H1 (cell line): ENCODE data around the gene PLEKHG4. TPM values are rescaled to one million over a fixed set of nuclear protein-coding genes. Genes with fewer than 3 reads are reported as not detected.

Experiments used
- CTCF ChIA-PET: fragments of 300-600 bp; sonication (Branson Sonifier 250); formaldehyde crosslinking; loops from one replicate; lab custom pipeline; 2021; ENCODE audit not compliant: partially characterized antibody; lab: Charles Lee
- POLR2A ChIA-PET: fragments of 300-600 bp; sonication (Branson Sonifier 250); formaldehyde crosslinking; loops from one replicate; lab custom pipeline; 2021; ENCODE audit warnings: inconsistent platforms; ENCODE audit not compliant: partially characterized antibody; lab: Charles Lee
- DNase-seq, 2 experiments: peaks; one replicate each; pipeline versions ENCODE4 v3.0.0 to v3.0.0-alpha.2; 2010 to 2022; ENCODE audit warnings: low spot score in 2 of 2, low read depth in 1 of 2, mixed read lengths in 1 of 2
- FAIRE-seq: peaks from 2 replicates; lab custom pipeline; 2011; peaks lifted over from hg19 to GRCh38; lab: Jason Lieb, UNC
- H2AFZ ChIP-seq: 2 replicates; pipeline ENCODE4 v1.8.1; 2012; ENCODE audit warnings: low read length, inconsistent platforms
- H2AK5ac ChIP-seq: 2 replicates; pipeline ENCODE4 v1.6.1; 2013; ENCODE audit warnings: low read depth, low read length
- H2BK120ac ChIP-seq: replicated peaks from 2 replicates; pipeline ENCODE3; 2013; ENCODE audit warnings: low read depth, low read length, inconsistent platforms
- H2BK12ac ChIP-seq: 2 replicates; pipeline ENCODE4 v1.6.1; 2013; ENCODE audit warnings: low read depth, low read length
- H2BK15ac ChIP-seq: 2 replicates; pipeline ENCODE4 v1.6.1; 2013; ENCODE audit warnings: low read length
- H2BK20ac ChIP-seq: 2 replicates; pipeline ENCODE4 v1.6.1; 2013; ENCODE audit warnings: low read length
- H2BK5ac ChIP-seq: 2 replicates; pipeline ENCODE4 v1.6.1; 2013; ENCODE audit warnings: low read depth, low read length
- H3K14ac ChIP-seq: 2 replicates; pipeline ENCODE4 v1.6.1; 2013; ENCODE audit warnings: inconsistent platforms; ENCODE audit not compliant: insufficient read length
- H3K18ac ChIP-seq: 2 replicates; pipeline ENCODE4 v1.6.1; 2013; ENCODE audit warnings: low read length; ENCODE audit errors: extremely low read depth
- H3K23ac ChIP-seq: 2 replicates; pipeline ENCODE4 v1.6.1; 2013; ENCODE audit warnings: inconsistent platforms; ENCODE audit not compliant: insufficient read length
- H3K23me2 ChIP-seq: 2 replicates; pipeline ENCODE4 v1.6.1; 2013; ENCODE audit warnings: low read depth, low read length
- H3K27ac ChIP-seq: 2 replicates; pipeline ENCODE4 v1.6.1; 2011; ENCODE audit warnings: low read depth, low read length, inconsistent platforms
- H3K27me3 ChIP-seq, 4 experiments: replicated peaks in 1 of 4; 1 replicate in 1 of 4; 2 replicates in 3 of 4; pipeline versions ENCODE4 v1.6.1 to v1.8.1; 2011 to 2013; ENCODE audit warnings: low read length in 3 of 4, mild to moderate bottlenecking in 3 of 4, inconsistent platforms in 2 of 4, mixed read lengths in 2 of 4, moderate library complexity in 1 of 4; ENCODE audit not compliant: control insufficient read depth in 3 of 4, insufficient read depth in 3 of 4; ENCODE audit errors: extremely low read depth in 1 of 4
- H3K36me3 ChIP-seq, 4 experiments: 2 replicates each; pipeline versions ENCODE4 v1.6.1 to v1.8.1; 2011 to 2013; ENCODE audit warnings: mild to moderate bottlenecking in 4 of 4, low read length in 3 of 4, moderate library complexity in 2 of 4, control low read depth in 1 of 4, inconsistent platforms in 1 of 4; ENCODE audit not compliant: insufficient read depth in 4 of 4, control insufficient read depth in 2 of 4
- H3K4ac ChIP-seq: replicated peaks from 2 replicates; pipeline ENCODE3; 2013; ENCODE audit warnings: low read length, low read depth, mixed read lengths, inconsistent platforms; ENCODE audit not compliant: insufficient read length
- H3K4me1 ChIP-seq, 4 experiments: replicated peaks in 1 of 4; 1 replicate in 1 of 4; 2 replicates in 3 of 4; pipeline versions ENCODE4 v1.6.1 to v1.8.1; 2011 to 2013; ENCODE audit warnings: low read length in 3 of 4, inconsistent platforms in 2 of 4, mixed read lengths in 1 of 4; ENCODE audit not compliant: insufficient read depth in 4 of 4, control insufficient read depth in 3 of 4
- H3K4me2 ChIP-seq, 2 experiments: 2 replicates each; pipeline versions ENCODE4 v1.6.1 to v1.8.1; 2011 to 2013; ENCODE audit warnings: low read depth in 2 of 2, low read length in 2 of 2, control low read depth in 1 of 2, inconsistent platforms in 1 of 2, mild to moderate bottlenecking in 1 of 2; ENCODE audit not compliant: insufficient read depth in 1 of 2
- H3K4me3 ChIP-seq, 4 experiments: fragments of 200-600, 300-600 bp in 1 of 4; sonication (generic), shearing (Covaris generic), sonication (Bioruptor Twin) in 1 of 4; 2 replicates each; pipeline versions ENCODE4 v1.5.1 to v1.8.1; 2011 to 2016; ENCODE audit warnings: low read length in 4 of 4, low read depth in 3 of 4, control low read depth in 2 of 4, inconsistent platforms in 2 of 4, mild to moderate bottlenecking in 2 of 4, mixed read lengths in 1 of 4, moderate library complexity in 1 of 4; ENCODE audit not compliant: insufficient read depth in 2 of 4; ENCODE audit errors: extremely low read depth in 1 of 4
- H3K56ac ChIP-seq: replicated peaks from 2 replicates; pipeline ENCODE3; 2013; ENCODE audit warnings: low read depth, mild to moderate bottlenecking, mixed read lengths, low read length, inconsistent platforms; ENCODE audit not compliant: insufficient read length
- H3K79me1 ChIP-seq: 2 replicates; pipeline ENCODE4 v1.6.1; 2013; ENCODE audit warnings: low read depth, low read length, control low read depth
- H3K79me2 ChIP-seq, 2 experiments: 2 replicates each; pipeline versions ENCODE4 v1.6.1 to v1.8.1; 2012 to 2013; ENCODE audit warnings: low read length in 2 of 2, mild to moderate bottlenecking in 2 of 2, inconsistent platforms in 1 of 2; ENCODE audit not compliant: insufficient read depth in 2 of 2, control insufficient read depth in 1 of 2
- H3K9ac ChIP-seq, 4 experiments: replicated peaks in 1 of 4; 1 replicate in 1 of 4; 2 replicates in 3 of 4; pipeline versions ENCODE4 v1.6.1 to v1.8.1; 2011 to 2013; ENCODE audit warnings: low read depth in 3 of 4, low read length in 3 of 4, control low read depth in 2 of 4, mild to moderate bottlenecking in 2 of 4, moderate library complexity in 2 of 4, inconsistent platforms in 1 of 4; ENCODE audit errors: extremely low read depth in 1 of 4
- H3K9me3 ChIP-seq, 2 experiments: 2 replicates each; pipeline versions ENCODE4 v1.6.1 to v1.8.1; 2012 to 2013; ENCODE audit warnings: mild to moderate bottlenecking in 2 of 2, moderate library complexity in 2 of 2, control low read depth in 1 of 2, inconsistent platforms in 1 of 2, low read depth in 1 of 2, low read length in 1 of 2, mixed read lengths in 1 of 2; ENCODE audit not compliant: insufficient read depth in 2 of 2
- H4K20me1 ChIP-seq, 2 experiments: replicated peaks in 1 of 2; 2 replicates each; pipeline versions ENCODE3 to v1.8.1; 2011 to 2013; ENCODE audit warnings: inconsistent platforms in 2 of 2, low read length in 2 of 2, mild to moderate bottlenecking in 1 of 2; ENCODE audit not compliant: insufficient read depth in 2 of 2, control insufficient read depth in 1 of 2
- H4K5ac ChIP-seq: 2 replicates; pipeline ENCODE4 v1.6.1; 2013; ENCODE audit warnings: low read length, low read depth, mixed read lengths, inconsistent platforms; ENCODE audit not compliant: insufficient read length
- H4K8ac ChIP-seq: 2 replicates; pipeline ENCODE4 v1.8.0; 2013; ENCODE audit warnings: mild to moderate bottlenecking, moderate library complexity, low read length, inconsistent platforms; ENCODE audit not compliant: insufficient read depth; ENCODE audit errors: extremely low read depth
- H4K91ac ChIP-seq: replicated peaks from 2 replicates; pipeline ENCODE3; 2013; ENCODE audit warnings: low read length, mixed read lengths, inconsistent platforms; ENCODE audit not compliant: insufficient read length
- BCL11A ChIP-seq, 2 experiments: IDR thresholded peaks; one replicate each; pipeline ENCODE4 v1.6.1; 2011; ENCODE audit warnings: low read depth in 2 of 2, low read length in 2 of 2, mild to moderate bottlenecking in 2 of 2
- CBX8 ChIP-seq: fragments of 300-800, 300-1000 bp; sonication (generic); IDR thresholded peaks from 2 replicates; pipeline ENCODE4 v1.7.1; 2016; ENCODE audit warnings: low read depth, low read length, borderline replicate concordance
- CHD1 ChIP-seq: IDR thresholded peaks from 2 replicates; pipeline ENCODE4 v1.6.1; 2012; ENCODE audit warnings: low read depth, low read length, improper control_type of control experiment
- CTBP2 ChIP-seq: IDR thresholded peaks from 2 replicates; pipeline ENCODE4 v1.7.0; 2011; ENCODE audit warnings: borderline replicate concordance, mild to moderate bottlenecking, moderate library complexity, mixed read lengths, low read length; ENCODE audit not compliant: insufficient read depth, insufficient read length
- FOSL1 ChIP-seq: IDR thresholded peaks from 2 replicates; pipeline ENCODE4 v1.6.1; 2011; ENCODE audit warnings: mild to moderate bottlenecking, low read depth, low read length, moderate library complexity; ENCODE audit not compliant: insufficient read depth
- HDAC6 ChIP-seq: IDR thresholded peaks from one replicate; pipeline ENCODE4 v1.7.1; 2012; ENCODE audit warnings: low read depth, mild to moderate bottlenecking, inconsistent platforms, low read length, moderate library complexity
- SIN3A ChIP-seq, 2 experiments: IDR thresholded peaks in 1 of 2; conservative IDR thresholded peaks in 1 of 2; 2 replicates each; pipeline ENCODE4 v1.6.1; 2011 to 2012; ENCODE audit warnings: low read length in 2 of 2, improper control_type of control experiment in 1 of 2, low read depth in 1 of 2, mild to moderate bottlenecking in 1 of 2
- TEAD4 ChIP-seq: IDR thresholded peaks from 2 replicates; pipeline ENCODE4 v1.6.1; 2012; ENCODE audit warnings: low read depth, low read length, inconsistent platforms, mixed read lengths
- ZNF274 ChIP-seq: IDR thresholded peaks from 2 replicates; pipeline ENCODE4 v1.7.0; 2012; ENCODE audit warnings: low read length, borderline replicate concordance; ENCODE audit errors: extremely low read depth
- WGBS, 2 experiments: shearing (Covaris generic) in 1 of 2; methylation state at CpG; one replicate each; pipeline versions ENCODE4 v1.1.6 to v1.1.7; 2013 to 2015; ENCODE audit warnings: low lambda C conversion rate in 2 of 2, mixed read lengths in 2 of 2, inconsistent platforms in 1 of 2, low coverage in 1 of 2, missing lambda C conversion rate in 1 of 2; ENCODE audit not compliant: insufficient replicate concordance in 2 of 2, insufficient coverage in 1 of 2, insufficient read length in 1 of 2; ENCODE audit errors: extremely low coverage in 1 of 2, missing lambda C conversion rate in 1 of 2; 5-methylcytosine and 5-hydroxymethylcytosine counted together
- polyA plus RNA-seq, 7 experiments: library from polyadenylated mRNA; depleted of rRNA in 3 of 7; stranded (reverse) in 5 of 7; unstranded in 2 of 7; fragments of >200 nt in 5 of 7; fragments of 200-250 nt in 2 of 7; gene quantifications; 1 replicate in 5 of 7; 2 replicates in 1 of 7; 4 replicates in 1 of 7; pipeline versions ENCODE4 v1.2.1 to v1.2.3, GENCODE V29; 2011 to 2013; ENCODE audit warnings: missing spikeins in 2 of 7, mixed read lengths in 2 of 7
- total RNA-seq: library from RNA; stranded (reverse); fragmentation: NEBNext Ultra II Directional; extraction: Animal tissue kit (Norgen Biotek cat#: 25700); gene quantifications from 2 replicates; pipeline ENCODE4 v1.2.1, GENCODE V29; 2021
- TF ChIP-seq, protein P1 (sequence below), 3 experiments: IDR thresholded peaks; 1 replicate in 2 of 3; 2 replicates in 1 of 3; pipeline versions ENCODE4 v1.5.1 to v1.6.1; 2011; ENCODE audit warnings: low read length in 3 of 3, mild to moderate bottlenecking in 3 of 3, inconsistent platforms in 2 of 3, low read depth in 1 of 3, moderate library complexity in 1 of 3; ENCODE audit not compliant: insufficient read depth in 1 of 3; ENCODE audit errors: control extremely low read depth in 1 of 3

Gene PLEKHG4
- total and polyA plus RNA-seq, 2 of the 8 experiments (the other 6 are each of a cell fraction or from before 2014, with no cell fraction given) = 7.7 to 11.1 TPM

DNA sequence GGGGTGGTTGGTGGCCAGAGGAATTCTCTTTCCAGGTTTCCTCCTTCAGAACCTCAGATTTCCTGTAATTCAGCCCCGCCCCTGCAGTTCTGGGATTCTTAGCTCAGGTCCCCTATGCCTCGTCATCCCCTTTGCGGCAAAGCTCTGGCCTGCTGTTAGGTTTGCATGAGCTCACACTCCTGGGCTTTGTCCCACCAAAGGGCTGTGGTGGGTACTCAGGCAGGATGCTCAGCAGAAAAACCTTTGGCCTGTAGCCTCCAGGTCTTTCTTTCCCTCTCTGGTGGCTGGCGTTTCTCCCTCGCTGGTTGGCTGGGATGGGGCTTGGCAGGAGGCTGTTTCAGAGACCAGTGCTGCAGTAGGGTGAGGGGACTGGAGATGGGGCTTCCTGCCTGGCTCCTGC lies 9.6 kb upstream of the PLEKHG4 start:
- H3K14ac ChIP-seq = no peak overlapping the region
- H4K20me1 ChIP-seq = peaks cover 2 to 4% of the 10 kb centered on the region in 2 experiments
- H3K79me1 ChIP-seq = no peaks in the 10 kb centered on the region
- H2BK15ac ChIP-seq = no peak overlapping the region
- no peak overlapping the region for H3K4me3 ChIP-seq
- no peaks in the 10 kb centered on the region; a peak in 1 of 7 replicates for H3K27me3 ChIP-seq
- no peak overlapping the region for H3K4me2 ChIP-seq
- H3K36me3 ChIP-seq = no peaks in the 10 kb centered on the region; a peak in 1 of 8 replicates
- H3K18ac ChIP-seq = no peak overlapping the region
- H3K23me2 ChIP-seq = no peaks in the 10 kb centered on the region
- H3K27ac ChIP-seq = no peak overlapping the region
- DNase-seq = no peak
- no peak overlapping the region for H2BK120ac ChIP-seq
- no peak overlapping the region for H2BK5ac ChIP-seq
- no peak overlapping the region for H3K56ac ChIP-seq
- no peak overlapping the region for H4K8ac ChIP-seq
- POLR2A ChIA-PET = interaction anchor here (1.1 to 2.4 kb wide), 3 partner anchors 12 to 175 kb away, joined by 3 to 8 read pairs (median 3); no protein-coding TSS in a partner anchor
- no peak overlapping the region for H3K23ac ChIP-seq
- H4K5ac ChIP-seq = no peak overlapping the region
- H3K9ac ChIP-seq = no peak overlapping the region
- CTCF ChIA-PET = interaction anchor here (0.8 to 14.4 kb wide), 10 partner anchors 9 to 317 kb away, joined by 3 to 217 read pairs (median 5); partner anchors contain the start of genes ELMO3, TMEM208 and TPPP3
- FAIRE-seq = no peak
- WGBS, 2 experiments = 79% methylated on average over 5 of the region's 5 CpGs; no CpG with 5 or more reads in 1 of the 2 experiments
- H3K4me1 ChIP-seq = no peaks in the 10 kb centered on the region; a peak in 1 of 7 replicates
- no peaks in the 10 kb centered on the region for H3K9me3 ChIP-seq
- H2AK5ac ChIP-seq = no peak overlapping the region
- H4K91ac ChIP-seq = no peak overlapping the region
- no peak overlapping the region for H3K4ac ChIP-seq
- no peak overlapping the region for H2BK20ac ChIP-seq
- H2AFZ ChIP-seq = no peak overlapping the region
- H3K79me2 ChIP-seq = no peaks in the 10 kb centered on the region
- no peak overlapping the region for H2BK12ac ChIP-seq
- no peak for TF ChIP-seq CBX8
- TF ChIP-seq BCL11A (IDR thresholded peaks at IDR 0.05; ENCODE audit: low read depth in 2 of 2, low read length in 2 of 2) = no peak
- TF ChIP-seq, protein P1, sequence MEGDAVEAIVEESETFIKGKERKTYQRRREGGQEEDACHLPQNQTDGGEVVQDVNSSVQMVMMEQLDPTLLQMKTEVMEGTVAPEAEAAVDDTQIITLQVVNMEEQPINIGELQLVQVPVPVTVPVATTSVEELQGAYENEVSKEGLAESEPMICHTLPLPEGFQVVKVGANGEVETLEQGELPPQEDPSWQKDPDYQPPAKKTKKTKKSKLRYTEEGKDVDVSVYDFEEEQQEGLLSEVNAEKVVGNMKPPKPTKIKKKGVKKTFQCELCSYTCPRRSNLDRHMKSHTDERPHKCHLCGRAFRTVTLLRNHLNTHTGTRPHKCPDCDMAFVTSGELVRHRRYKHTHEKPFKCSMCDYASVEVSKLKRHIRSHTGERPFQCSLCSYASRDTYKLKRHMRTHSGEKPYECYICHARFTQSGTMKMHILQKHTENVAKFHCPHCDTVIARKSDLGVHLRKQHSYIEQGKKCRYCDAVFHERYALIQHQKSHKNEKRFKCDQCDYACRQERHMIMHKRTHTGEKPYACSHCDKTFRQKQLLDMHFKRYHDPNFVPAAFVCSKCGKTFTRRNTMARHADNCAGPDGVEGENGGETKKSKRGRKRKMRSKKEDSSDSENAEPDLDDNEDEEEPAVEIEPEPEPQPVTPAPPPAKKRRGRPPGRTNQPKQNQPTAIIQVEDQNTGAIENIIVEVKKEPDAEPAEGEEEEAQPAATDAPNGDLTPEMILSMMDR (IDR thresholded peaks at IDR 0.05; ENCODE audit: control extremely low read depth in 1 of 3, insufficient read depth in 1 of 3, low read depth in 1 of 3, low read length in 3 of 3) = no peak
- TF ChIP-seq FOSL1 = no peak
- TF ChIP-seq SIN3A (conservative IDR thresholded peaks at IDR 0.05 in 1 of 2, IDR thresholded peaks at IDR 0.05 in 1 of 2; ENCODE audit: low read depth in 1 of 2, low read length in 2 of 2) = no peak
- TF ChIP-seq CTBP2 = no peak
- TF ChIP-seq CHD1 = no peak
- TF ChIP-seq TEAD4 = no peak
- no peak for TF ChIP-seq ZNF274
- TF ChIP-seq HDAC6 = no peak
